Measurements from ENCODE around the gene CD163.

- TF ChIP-seq PKNOX1 (IDR thresholded peaks at IDR 0.05) (no peak), LEF1 (IDR thresholded peaks at IDR 0.05; ENCODE audit: borderline replicate concordance) (no peak), HDGF (IDR thresholded peaks at IDR 0.05; ENCODE audit: borderline replicate concordance) (no peak), SP1 (IDR thresholded peaks at IDR 0.05) (no peak), ZNF384 (IDR thresholded peaks at IDR 0.05) (no peak), ELF4 (IDR thresholded peaks at IDR 0.05) (no peak), FOXA1 (IDR thresholded peaks at IDR 0.05) (no peak), SUZ12 (IDR thresholded peaks at IDR 0.05) (no peak), BHLHE40 (IDR thresholded peaks at IDR 0.05; ENCODE audit: borderline replicate concordance) (no peak), TARDBP (IDR thresholded peaks at IDR 0.05) (no peak), ARNT (IDR thresholded peaks at IDR 0.05) (no peak), L3MBTL2 (conservative IDR thresholded peaks at IDR 0.05) (no peak), NFRKB (IDR thresholded peaks at IDR 0.05) (no peak)
These were observed 2.5 kb downstream of the CD163 start for GRCh38 chr12:7501031-7501588.

Measured in HEK293T (cell line).